Amygdala (tissue), 56 donors: ENCODE measurements around the gene PRKCH.

Experiments
- DNase-seq, 56 donors: peaks; one replicate each; lab custom pipeline; 2025; lab: John Stamatoyannopoulos, UW

The PRKCH gene

DNA sequence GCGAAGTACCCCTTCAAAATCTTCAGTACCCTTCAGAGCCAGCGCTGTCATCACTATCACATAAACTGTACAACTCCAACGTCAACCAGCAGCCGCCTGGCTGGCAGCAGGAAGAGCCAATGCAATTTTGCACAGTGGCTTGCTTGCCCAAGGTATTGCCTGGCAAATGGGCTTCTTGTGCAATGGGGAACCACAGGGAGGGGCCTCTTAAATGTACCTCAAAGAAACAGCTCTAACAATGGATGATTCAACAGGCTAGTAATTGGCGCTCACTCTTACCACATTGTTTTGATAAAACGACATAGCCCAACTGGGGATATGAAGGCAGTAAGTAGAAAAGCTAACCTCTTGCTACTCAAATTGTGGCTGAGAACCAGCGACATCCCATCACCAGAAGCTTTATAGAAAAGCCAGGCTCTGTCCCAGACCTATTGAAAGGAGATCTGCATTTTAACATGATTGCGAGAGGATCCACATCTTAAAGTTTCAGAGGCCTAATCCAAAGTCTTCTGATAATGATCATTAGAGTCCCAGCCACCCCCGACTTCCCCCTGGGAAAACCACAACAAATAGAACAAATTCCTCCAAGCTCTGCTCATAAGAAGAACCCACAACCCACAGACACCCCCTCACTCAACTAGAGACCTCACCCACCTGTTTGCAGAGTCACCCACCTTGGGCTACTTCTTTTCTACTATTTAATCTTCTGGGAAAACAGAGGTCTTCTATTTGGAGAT, 248.6 kb downstream of the PRKCH start:
- no peak for DNase-seq

DNA sequence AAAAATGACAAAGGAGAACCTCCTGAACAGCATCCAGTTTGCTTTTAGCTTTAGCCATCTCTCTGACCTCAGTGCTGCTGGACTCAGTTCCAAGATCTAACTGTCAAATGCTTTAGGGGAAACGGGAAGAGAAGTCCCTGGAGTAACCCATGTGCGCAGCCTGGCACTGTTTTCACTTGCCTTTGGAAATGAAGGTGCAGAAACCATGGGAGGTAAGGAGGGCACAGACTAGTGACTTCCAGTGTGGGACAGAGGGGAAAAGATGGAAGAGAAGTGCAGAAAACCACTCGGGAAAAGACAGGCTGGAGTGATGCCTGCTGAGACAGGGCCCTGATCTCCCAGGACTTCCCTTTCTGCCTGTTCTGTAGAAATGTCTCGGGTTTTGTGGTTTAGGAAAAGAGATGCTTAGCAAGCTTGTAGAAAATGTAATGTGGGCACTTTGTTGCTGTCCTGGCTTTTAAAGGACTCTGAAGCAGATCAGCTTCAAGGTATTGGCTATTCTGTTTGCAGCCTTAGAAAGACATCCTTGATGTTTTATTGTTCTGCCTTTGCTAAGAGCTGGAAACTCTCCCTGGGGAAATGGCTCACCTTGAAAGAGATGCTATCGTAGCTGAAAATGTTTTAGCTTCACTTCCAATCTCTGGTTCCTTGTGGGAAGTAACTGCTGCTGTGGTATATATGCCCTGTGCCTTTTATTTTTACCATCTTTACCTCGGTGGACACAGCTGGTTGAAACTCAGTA, 249.3 kb downstream of the PRKCH start:
- DNase-seq = no peak

DNA sequence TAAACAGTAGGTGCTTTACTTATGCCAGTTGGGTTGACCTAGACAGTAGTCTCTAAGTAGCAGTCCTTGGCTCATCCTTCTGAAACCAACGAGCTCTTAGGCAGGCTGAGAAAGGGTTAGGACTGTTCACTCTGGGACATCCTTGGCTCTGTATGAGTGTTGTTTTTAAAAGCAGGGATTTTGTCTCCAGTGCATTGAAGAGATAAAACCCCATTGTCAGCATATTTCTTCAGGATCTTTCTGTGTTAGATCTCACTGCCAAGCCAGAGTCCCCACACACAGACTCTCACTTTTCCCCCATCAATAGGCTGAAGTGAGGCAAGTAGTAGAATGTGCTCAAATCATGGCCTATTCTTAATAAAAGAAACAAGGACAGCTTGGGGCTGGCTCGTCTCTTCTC, 250.5 kb downstream of the PRKCH start:
- DNase-seq = no peak

DNA sequence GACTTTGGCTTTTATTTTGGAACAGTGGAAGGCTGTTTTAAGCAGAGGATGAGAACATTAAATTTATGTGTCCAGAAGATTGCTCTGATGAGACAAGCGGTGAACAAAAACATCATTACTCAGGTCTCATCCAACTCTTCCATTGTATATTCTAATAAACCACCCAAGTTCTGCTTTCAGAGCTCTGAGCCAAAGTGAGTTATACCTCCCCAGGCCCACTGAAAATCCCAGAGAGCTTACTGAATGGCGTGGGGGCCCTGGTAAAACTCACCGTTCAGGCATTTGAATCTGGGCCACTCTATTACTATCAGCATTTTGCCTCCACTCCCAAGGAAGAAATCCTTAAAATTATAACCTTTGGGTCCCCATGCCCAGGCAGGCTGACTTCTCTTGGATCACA, 251.9 kb downstream of the PRKCH start:
- no peak for DNase-seq

DNA sequence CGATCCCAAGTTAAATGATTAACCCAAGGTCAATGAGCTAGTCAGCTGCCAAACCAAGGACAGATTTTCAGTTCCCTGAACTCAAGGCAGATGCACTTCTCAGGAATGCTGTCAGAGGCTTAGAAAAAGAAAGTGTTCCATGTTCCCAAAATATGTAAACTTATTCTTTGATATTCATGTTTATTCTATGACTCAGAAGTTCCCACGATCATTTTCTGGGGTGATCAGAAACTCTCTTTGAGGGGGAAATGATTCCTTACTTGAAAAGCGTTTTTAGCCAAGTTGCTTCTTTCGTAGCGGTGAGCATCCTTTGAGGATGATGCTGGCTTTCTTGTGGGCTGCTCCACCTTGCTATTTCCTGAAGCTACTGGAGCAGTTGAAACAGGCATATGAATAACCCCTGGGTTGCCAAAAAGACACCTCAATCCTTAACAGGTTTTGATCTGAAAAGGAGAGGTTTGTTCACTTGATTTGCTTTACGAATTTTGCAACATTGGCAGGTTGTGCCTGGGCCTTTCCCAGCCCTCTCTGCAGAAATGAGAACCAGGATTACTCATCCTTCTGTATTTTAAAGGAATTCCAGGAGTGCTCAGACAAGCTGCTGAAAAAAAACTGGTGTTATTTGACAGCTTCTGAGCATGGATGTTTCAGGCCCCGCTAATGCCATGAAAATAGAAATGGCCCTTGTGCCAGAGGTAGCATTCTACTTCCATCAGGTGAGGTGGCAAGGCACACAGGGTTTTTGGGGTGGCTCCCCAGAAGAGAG, 252.6 kb downstream of the PRKCH start:
- DNase-seq = no peak

DNA sequence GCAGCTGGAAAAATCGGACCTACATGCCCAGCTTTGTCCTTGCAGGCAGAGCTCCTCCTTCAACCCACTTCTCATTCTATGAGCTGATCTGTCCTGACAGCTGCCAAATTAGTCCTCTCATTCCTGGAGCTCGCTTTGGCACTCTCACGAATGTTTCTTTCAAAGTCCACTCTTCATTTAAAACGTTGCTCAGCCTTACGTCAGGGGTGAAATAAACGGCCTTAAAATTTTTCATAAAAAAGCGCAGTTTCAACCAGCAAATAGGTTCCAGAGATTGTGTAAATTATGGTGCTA, 253.1 kb downstream of the PRKCH start:
- DNase-seq = peak in 2 of 56 donors; percentile 28 to 29

DNA sequence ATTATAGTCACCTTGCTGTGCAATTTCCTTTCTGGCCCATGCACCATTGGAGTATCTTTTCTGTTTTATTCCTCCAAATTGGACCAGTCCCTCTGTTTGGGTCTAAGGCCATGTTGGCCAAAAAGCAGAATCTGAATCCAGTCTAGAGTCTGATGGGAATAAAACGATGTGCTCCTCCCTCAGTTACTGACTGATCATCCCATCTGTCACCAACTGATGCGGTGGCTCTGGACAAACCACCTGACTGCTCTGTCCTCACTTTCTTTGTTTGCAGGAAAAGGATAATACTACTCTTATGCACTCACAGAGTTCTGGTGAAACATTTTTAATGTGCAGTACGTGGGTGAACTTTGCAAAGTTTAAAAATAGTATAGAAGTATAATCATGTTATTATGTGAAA, 253.7 kb downstream of the PRKCH start:
- DNase-seq = no peak

DNA sequence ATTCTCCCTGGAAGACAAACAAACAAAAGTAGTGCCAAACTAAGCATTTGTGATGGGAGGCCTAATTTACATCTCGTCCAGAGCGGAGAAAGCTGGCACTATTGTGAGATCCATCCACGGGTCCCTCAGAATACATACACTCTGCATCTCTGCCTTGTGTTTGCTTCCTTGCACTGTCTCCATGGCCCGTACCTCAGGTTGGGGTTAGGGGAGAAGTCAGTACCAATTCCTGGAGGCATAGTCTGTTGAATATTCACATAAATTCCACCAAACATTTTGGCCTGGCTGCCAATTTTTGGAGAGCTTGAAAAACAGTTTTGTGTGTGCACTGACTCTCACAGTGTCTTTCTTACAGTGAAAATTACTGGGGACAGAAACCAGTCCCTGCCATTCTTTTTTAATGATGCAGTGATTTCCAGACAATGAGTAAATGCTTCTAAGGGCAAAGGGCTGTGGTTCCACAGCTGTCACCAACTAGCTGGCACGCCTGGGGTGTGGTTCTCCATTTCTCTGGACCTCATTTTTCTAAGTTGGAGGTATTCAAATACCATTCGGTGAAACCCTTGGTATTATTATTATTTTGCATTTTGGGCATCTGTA, 254.3 kb downstream of the PRKCH start:
- no peak for DNase-seq

DNA sequence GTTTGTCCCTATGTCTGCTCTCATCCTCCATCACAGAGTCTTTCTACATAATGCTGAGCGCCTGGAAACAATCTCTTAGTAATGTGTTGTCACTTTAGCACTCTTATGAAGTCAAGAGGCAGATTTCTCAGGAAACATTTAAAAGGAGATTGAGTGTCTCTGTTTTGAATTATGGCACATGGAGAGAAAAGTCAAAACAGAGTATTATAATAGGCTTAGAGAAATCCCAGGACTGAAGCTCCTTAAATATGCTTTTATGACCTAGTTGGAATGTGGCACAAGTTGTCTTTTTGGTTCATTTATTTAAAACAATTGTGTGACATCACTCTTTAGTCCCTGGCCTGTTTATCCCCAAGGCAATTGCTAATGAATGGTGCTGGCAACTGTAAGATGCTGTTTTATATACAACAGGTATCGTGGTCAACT, 256.1 kb downstream of the PRKCH start:
- no peak for DNase-seq

DNA sequence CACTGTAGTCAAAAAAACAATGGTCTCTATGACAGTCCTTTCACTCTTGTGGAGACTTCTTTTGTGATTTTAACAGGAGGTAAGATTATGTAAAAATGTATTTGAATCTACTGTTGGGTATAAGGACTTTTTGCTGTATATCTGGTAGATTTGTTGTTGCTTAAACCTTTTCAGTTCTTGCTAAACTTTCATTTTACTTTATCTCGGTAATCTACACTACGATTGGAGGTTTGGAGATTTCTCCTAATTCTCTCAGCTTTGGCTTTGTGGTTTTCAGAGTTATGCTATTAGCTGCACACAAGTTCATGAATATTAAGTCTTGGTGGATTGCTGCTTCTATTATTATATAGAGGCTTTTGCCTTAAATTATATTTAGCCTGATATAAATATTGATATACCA, 257.4 kb downstream of the PRKCH start:
- no peak for DNase-seq

DNA sequence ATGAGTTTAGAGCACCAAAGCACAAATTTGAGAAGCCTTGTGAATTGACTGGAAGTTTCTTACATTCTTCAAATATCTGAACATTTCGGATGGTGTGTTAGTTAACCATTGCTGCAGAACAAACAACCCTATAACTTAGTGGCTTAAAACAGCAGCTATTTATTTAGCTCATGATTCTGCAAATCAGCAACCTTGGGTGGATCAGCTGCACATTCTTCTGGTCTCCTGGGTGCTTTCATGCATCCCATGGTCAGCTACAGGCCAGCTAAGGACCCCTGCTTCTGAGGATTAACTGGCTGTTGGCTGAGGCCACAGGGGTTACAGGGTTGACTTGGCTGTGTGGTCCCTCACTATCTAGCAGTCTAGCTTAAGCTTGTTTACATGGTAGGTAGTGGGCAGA, 260.0 kb downstream of the PRKCH start:
- no peak for DNase-seq

DNA sequence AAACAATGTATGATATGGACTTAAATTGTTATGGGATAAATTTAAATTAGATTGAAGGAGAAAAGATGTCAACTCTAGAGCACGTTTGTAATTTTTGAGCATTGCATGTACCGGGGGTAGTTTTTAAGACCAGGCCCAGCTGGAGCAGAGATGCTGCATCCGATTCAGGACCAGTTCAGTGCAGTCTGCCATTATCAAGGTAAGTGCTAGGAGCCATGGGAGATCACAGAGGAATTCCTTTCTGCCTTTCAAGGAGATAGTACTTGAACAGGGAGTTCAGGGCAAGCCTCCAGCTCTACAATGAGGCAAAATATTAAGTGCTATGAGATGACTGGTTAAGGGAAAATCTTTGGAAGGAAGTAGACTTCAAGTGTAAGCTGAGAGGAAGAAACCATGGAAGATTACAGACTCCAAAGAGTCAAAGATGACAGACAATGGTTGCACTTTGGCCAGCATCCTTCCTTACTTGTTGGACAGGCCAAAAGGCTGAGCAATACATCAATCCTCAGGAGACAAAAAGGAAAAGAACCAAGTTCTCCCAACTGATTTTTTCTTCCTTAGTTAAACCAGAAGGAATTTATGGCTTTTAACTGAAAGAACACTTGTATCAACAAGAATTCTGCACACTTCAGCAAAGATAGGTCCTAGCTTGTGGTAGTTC, 260.7 kb downstream of the PRKCH start:
- no peak for DNase-seq

DNA sequence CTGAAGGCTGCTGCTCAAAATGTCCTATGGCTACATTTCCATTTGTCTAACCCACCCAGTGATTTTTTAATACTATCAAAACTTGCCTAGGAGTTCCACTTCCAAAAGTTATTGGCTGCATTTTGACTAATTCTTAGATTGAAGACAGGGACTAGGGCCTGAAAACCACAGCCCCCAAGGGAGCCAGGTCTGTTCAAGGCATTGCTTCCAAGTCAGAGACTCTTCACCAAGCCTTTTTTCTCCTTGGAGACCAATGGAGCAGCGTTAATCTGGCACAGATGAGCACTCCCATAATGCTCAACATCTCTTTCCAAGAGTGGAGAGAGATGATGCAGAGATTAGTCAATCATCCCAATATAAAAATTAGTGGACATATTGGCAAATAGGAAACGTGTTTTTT, 261.4 kb downstream of the PRKCH start:
- no peak for DNase-seq

DNA sequence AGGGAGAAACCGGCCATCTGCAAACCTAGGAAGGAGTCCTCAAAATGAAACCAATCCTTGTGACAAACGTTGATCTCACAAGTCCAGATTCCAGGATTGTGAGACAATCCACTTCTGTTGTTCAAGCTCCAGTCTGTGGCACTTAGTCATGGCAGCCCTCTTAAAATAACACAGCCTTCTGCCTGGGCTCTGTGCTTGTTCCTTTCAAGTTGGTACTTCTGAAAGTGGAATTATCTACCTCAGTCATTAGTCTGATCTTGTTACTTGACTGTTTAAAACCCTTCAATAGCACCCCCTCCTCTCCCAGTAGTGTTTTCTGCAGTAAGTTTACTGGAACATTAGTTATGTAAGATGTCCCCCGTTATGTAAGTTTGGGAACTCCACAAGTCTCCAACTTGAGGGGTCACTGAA, 263.0 kb downstream of the PRKCH start:
- DNase-seq = no peak

DNA sequence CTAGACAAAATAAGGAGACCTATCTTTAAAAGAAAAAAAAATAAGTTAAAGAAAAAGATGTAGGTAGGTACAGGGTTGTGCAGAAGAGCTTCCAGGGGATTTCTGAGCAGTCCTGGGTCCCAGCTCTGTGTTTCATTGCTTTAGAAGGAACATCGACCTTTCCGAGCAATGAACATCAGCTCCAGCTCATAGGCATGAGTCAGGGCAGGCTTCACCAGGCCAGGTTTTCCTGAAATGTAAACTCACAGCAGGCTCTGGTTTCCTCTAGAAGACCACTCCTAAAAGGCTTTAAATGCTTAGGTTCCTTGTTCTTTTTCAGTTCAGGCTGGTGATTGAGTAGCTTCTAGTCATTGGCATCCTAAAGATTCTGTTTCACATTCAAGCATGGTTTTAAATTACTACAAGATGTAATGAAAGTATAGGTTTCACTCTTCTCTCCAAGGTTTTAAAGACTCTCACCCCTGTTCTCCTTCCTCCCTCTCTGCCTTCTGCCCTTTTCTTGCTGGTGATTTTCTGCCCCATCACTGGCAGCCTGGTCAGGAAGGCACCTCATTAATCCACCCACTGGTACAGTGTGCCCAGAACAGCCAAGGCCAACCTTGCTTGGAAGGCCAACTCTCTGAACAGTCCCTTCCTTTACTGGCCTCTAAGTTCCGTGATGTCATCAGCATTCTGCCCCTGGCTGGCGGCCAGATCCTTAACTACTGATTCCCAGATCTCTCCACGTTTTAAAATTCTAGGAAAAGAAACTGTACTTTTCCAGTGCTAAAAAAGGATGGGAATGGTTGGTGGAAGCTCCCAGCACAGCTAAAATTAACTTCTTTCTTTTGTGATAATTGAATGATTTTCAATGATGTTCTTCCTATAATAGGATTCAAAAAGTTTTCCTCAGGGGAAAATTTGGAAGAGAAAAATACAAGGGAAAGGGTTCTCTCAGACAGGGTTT, 264.5 kb downstream of the PRKCH start:
- DNase-seq = peak in 19 of 56 donors; percentile 8 to 65 (median 31)

DNA sequence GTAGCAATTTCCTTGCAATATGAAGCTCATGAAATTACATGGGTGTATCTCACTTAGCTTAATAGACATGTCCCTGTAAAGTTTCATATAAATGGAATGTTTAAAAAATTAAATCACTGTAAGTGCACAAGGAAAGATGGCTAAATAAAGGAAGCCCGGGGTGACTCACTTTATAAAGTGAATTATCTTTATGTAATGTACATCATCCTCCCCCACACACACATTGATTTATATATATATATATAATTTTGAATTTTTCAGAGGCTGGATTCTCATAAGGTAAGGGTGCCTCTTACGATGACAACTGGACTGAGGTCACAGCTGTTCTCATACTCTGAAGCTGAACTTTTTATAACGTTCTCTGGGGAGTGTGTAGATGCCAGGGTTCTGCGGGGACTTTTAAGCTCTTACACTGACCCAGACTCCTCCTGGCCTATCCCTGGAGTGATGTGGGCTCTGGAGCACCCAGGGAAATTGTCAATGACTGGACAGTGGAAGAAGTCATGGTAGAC, 265.2 kb downstream of the PRKCH start:
- DNase-seq = no peak

DNA sequence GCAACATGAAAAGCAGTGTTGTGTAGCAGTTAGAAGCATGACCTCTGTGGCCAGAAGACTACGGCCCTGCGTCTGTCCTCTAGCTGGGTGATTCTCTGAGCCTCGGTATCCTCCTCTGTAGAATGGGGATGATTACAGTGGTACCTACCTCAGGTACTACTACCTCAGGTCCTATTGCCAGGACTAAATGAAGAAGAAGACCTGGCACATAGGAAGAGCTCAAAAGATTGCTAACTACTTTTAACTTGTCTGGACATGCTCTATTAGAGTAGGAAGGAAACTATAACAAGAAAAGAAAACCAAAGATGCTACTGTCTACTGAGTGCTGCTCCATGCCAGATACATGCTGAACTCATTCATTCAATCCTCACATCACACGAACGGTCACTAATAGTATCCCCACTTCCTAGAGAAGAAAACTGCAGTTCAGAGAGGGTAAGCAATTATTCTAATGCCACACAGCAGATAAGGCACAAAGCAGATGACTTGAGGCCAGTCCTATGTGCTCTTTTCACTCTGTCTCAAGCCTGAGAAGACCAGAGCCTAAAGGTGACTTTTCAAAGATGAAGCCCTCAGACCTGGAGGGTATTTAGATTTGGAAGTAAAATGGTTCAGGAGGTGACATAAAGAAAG, 265.8 kb downstream of the PRKCH start:
- no peak for DNase-seq

DNA sequence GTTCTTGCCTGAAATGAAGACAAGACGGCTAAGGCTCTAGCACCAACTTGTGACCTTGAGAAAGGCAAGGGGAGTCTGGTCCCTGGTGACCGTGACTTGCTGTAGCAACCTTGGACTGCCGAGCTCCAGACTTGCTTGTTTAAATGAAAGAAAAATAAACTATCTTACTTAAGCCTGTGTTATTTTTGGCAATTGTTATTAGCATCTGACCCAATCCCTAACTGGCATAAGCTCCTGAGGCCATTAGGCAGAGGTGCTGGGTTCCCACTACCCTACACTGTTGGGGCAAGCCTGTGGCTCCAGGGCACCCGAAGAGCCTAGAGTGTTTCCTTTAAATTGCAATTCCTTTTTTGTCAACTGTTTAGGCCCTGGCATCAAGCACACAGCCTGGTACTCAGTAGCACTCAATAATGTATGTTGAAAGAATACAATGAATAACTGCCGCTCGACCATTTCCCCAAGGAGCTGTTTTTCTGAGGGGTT, 267.1 kb downstream of the PRKCH start:
- DNase-seq = no peak
